Non-pigmented ciliary epithelial cell (primary cell): ENCODE data around the gene AOPEP.
A peak's percentile ranks its signal among the peaks of the same experiment; 100 is the strongest.

Source experiments
- DNase-seq: peaks from one replicate; pipeline ENCODE4 v3.0.0-alpha.2; 2010; ENCODE audit warnings: low read depth

The AOPEP gene, protein sequence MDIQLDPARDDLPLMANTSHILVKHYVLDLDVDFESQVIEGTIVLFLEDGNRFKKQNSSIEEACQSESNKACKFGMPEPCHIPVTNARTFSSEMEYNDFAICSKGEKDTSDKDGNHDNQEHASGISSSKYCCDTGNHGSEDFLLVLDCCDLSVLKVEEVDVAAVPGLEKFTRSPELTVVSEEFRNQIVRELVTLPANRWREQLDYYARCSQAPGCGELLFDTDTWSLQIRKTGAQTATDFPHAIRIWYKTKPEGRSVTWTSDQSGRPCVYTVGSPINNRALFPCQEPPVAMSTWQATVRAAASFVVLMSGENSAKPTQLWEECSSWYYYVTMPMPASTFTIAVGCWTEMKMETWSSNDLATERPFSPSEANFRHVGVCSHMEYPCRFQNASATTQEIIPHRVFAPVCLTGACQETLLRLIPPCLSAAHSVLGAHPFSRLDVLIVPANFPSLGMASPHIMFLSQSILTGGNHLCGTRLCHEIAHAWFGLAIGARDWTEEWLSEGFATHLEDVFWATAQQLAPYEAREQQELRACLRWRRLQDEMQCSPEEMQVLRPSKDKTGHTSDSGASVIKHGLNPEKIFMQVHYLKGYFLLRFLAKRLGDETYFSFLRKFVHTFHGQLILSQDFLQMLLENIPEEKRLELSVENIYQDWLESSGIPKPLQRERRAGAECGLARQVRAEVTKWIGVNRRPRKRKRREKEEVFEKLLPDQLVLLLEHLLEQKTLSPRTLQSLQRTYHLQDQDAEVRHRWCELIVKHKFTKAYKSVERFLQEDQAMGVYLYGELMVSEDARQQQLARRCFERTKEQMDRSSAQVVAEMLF

DNA sequence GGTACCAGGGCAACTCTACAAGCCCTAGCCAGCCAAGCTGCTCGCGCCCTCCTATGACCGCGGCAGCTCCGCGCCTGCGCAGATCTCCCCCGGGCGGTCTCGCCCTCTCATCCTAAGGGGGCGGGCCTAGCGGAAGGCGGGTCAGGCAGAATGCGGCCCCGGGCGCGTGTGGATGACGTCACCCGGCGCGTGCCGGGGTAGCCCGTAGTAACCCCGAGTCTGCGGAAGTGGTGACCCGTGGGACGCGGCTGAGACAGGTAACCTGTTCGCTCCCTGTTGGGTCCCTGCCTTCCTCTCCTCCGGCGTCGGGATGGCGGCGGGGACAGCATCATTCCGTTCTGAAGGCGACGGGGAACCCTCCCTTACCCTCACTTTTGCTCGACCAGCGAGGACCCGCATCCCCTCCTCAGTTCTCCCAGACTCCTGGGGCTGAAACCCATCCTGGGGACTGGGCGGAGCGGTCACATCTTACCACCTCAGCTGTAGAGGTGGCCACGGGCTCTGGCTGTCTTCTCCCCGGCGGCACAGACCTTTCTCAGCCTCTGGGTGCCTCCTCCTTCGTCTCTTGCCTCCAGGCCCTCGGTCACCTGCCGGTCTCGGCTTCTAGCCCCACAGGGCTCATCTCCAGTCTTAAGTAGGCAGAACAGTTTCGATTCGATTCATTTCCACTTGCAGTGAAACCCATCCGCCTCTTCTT lies at the start of gene AOPEP:
Gene AOPEP (plus strand): TSS at position 205 of the 697 bp plus-strand sequence. CDS start 33,085 bp downstream, outside the sequence.
- DNase-seq = peak; percentile 65

DNA sequence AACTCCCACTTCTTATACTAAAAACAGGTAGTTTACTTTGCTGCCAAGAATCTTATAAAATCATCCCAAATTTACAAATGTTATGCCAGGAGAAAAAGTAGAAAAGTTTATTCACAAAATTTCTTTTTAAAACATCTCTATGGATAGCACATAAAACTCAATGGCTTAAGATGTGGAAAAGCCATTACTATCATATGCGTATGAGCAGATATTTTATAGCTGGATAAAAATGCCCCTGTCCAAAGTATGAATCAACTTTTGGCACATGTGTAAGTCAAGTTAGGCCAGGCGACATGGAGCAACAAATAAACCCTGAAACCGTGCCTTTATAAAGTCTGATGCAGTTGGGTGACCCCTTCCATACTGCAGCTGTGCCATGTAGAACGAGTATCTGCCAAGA lies 48.6 kb upstream of the AOPEP start:
- DNase-seq = no peak

DNA sequence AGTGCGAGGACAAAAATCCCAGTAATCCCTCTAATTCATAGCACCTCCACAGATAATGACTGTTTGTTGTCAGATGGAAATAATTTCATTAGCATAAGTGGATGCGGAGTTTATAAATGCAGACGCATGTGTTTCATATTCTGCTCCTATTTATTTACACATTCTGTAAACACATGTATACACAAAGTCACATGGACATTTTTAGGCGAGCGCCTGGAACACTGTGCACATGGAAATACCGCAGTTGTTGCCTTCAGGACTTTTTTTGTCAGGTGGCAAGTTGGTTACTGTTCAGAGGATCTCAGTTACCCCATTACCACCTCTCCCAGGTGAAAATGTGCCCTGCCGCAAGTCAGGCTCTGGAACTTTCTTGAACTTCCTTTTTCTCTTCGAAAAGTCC lies 46.9 kb upstream of the AOPEP start:
- DNase-seq = no peak

DNA sequence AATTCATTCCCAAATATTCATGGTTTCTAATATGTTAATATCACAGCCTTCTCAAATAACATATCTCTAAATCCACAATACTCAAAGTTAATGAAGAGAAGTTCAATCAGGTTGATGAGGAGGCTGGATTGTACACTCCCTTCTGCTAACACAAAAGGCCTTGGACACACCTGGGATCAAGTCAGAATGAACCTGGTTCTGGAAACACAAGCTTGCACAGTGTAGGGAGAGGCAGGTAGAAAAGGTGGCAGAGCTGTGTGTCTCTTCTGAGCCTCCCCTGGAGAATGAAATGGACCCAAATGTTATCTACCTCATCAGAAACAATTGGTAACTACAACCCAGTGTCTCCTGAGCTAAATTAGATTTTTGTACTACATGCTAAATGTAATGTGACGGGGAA lies 46.5 kb upstream of the AOPEP start:
- no peak for DNase-seq

DNA sequence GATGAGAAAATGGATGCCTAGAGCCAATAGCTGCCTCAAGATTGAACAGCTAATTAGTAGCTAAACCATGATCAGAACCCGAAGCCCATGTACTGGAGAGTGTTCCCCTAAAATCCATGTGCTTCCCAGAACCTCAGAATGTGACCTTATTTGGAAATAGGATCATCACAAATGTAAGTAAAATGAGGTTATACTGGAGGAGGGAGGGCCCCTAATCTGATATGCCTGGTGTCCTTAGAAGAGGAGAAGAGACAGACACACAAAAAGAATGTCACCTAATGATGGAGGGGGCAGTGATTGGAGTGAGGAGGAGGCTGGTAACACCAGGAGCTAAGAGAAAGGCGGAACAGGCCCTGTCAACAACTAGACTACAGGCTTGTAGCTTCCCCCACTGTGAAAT lies 45.9 kb upstream of the AOPEP start:
- DNase-seq = no peak

DNA sequence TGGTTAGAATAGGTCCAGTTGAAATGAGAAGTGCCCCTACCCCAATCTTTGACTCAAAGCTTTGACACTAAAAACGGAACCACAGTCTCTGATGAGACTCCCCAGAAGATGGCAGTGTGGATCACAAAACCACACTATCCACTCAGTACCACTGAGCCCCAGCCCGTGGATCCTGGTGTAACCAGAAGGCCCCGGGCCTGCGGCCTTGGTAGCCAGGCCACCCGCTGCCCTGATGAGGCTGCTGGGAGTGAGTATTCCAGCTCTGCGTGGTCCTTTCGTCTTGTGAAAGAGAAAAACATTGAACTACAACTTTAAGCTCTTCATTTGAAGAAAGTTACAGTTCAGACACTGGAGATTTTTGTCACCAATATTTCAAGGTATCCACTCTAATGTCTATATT lies 45.0 kb upstream of the AOPEP start:
- DNase-seq = peak; percentile 44

DNA sequence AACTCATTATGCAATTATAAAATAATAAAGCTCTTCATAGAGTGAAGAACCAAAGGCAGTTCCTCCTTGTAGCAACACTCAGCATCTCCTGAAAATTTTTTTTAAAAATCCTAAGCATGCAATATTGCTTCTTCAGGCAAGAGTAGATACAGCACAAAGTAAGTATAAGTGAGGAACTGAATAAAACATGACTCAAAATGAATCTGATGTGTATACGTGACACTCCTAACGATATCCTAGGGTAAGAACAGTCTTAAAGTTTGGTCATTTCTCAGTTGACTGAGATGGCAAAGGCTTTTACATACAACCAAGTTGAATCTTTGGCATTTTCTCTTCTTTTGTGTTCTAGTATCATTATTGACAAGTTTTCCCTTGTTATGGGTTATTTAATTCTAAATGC lies 41.1 kb upstream of the AOPEP start:
- no peak for DNase-seq

DNA sequence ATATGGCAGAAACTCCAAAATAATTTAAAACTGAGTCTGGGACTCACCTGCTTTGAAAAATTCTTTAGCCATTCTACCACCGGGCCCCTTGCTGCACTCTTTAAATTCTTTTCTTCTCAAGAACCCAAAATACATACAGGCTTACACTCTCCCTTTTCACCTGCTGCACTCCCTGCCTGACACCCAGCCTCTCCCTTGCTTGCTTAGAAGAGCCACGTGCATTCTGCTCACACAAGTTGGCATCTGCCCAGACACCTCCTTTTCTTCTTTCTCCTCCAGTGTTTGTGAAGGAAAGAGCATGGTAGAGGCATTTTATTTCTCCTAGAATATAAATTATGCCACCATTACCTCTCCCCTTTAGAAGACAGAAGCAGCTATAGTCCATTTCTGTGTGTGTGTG lies 39.0 kb upstream of the AOPEP start:
- DNase-seq = no peak

DNA sequence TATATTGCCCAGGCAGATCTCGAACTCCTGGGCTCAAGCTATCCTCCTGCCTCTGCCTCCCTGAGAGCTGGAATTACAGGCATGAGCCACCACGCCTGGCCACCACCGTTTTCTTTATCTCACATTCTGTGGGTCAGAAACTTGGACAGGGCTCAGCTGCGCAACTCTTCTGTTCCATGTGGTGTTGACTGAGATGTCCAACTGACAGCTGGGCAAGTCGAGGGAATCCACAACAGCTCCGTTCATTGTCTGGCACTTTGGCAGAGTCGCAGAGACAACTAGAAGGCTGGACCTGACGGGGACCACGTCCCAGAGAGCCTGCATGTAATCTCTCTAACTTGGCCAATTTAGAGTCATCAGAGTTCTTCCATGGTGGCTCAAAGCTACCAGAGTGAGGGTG lies 36.2 kb upstream of the AOPEP start:
- no peak for DNase-seq

DNA sequence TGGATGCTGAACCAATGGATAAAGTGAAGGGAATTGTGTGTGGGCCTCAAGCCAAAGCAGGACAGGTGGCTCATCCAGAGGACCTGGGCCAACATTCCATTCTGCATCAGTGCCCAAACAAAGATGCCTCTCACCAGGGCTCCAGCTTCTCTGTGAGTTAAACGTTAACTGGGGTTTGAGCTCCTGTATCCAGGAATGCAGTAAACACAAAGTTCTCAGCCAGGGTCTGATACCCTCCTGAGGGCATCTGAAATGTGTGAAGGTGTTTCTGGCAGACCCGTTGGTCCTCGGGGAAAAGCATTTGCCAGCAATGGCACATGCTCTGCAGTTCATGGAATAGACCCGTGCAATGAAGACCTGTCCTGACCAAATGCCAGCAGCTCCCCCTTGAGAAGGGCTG lies 33.9 kb upstream of the AOPEP start:
- no peak for DNase-seq

DNA sequence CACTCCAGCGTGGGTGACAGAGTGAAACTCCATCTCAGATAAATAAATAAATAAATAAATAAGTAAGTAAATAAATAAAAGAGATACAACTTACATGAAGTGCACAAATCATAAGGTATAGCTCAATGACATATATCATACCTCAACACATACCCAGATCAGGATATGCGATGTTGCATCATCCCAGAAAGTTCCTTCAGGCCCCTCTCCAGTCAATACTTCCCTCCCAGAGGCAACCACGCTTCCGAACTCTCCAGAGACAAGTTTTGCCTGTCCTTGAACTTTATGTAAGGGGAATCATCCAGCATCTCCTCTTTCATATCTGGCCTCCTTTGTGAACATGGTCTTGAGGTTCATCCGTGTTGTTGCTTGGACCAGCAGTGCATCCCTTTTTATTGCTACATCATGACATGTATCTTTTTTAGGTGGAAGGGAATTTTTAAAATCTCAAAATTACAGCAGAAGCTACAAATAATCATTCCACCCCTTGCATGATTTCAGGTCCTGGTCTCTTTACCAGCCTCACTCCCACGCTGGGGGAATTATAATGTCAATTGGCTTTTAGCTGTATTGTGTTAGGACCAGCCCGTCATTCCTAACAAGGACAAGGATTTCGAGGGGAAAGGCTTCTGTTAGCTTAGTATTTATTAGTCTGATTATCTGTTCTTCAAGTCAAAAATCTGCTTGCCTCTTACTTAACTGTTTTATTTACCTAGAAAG lies 32.9 kb upstream of the AOPEP start:
- no peak for DNase-seq

DNA sequence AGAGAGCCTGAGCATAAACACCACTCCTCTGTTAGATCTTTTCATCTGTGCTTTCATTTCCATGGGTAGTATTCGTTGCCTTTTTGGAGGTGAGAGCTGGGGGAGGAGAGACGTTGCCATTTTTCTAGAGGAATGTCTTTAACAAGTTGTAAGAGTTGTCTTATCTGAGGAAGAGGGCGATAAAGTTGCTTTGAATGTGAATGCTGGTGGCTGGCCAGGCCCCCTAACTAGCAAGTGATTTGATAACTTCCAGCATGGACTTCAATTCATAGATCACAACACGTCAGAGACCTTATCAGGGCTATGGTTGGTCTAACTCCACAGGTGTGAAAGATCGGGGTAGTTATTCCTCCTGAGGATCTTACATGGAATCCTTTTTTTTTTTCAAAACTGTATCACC lies 30.0 kb upstream of the AOPEP start:
- DNase-seq = no peak

DNA sequence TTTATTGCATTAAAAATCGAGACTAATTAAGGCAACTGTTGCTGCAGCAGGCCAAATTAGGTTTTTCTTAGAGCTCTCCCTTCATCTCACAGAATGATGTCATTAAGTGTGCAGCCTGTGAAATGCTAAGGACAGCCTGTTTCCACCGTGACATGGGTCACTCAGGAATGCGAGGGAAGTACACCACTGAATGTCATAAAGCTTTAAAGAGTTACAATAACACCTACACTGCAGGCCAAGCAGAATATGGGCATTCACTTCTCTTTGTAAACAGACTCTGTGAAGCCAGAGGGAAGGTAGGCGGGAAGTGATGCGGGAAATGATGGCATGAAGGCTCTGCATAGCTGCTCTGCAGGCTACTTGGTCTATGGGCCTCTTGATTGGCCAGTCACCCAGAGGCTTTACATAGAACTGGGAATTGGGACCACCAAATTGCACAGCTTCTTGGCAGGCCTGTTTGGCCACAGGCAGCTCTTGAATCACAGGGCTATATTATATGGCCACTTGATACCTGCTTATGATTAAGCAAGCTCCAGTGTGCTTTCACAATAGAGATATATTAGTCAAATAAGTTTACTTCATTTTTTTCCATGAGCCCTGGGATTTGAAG lies 28.4 kb upstream of the AOPEP start:
- DNase-seq = no peak

DNA sequence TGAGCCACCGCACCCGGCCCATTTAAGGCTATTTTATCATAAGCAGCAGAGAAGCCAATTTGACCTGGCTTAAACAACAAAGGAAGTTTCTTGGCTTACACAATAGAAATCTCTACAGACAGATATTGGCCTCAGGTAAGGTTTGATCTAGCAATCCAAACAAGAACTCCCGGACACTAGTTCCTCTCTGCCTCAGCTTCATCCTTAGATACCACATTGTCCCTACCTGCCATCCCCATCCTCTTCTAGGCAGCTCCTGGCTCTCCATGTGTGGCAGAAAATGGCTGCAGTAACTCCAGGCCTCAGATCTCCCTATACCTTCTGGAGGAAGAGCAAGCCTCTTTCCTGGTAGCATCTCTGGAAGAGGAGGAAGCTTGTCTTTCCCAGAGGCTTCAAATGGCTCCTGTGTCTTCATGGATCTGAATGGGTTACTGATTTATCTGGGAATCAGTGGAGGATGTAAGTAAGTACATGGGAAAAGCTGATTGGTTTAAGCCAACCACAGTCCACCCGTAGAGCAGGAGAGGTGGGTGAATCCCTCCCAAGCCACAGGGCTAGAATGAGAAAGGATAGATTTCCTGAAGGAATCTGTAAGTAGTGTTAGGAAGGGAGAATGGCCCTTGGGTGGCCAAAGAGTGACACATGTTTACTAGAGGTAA lies 26.7 kb upstream of the AOPEP start:
- DNase-seq = no peak

DNA sequence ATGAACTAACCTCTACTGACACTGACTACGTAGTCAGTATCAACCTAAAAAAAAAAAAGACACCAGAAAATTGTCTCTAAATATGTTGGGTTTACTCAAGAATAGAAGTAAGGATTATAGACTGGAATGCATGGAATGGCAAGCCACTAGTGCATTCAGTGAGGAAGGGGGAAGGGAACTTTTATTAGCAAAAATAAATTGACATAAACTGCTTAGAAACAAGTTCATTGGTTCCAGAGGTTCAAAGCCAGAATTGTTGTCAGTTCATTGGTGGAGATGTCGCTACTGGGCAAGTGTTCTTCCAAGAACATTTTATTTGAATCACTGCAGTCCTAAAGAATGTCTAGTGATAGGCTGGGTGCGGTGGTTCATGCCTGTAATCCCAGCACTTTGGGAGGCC lies 26.1 kb upstream of the AOPEP start:
- DNase-seq = no peak

DNA sequence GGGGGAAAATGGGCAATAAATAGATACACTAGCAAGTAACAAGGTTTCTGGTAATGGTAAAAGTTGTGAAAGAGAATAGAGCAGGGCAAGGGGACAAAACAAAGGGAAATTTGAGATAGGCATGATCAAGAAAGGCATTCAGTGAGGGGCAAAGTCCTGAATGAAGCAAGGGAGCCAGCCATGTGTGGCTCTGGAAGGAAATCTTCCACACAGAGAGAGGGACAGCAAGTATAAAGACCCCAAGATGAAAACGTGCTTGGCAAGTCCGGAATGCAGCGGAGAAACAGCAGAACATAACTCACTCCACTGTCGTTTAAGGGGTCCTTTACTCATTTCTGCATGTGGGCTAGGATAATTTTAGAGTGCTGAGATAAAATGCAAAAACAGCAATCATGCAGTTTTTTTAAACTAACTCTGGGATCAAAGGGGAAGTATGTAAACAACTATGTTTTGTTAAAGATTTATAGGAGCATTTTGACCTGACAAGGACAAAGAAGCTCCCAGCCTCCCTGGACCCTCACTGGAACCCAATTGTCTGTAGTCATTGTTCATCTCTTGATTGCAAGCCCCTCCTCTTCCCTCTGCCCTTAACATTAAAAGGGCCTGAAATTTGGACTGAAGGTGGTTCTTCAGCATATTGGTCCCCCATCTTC lies 22.9 kb upstream of the AOPEP start:
- no peak for DNase-seq

DNA sequence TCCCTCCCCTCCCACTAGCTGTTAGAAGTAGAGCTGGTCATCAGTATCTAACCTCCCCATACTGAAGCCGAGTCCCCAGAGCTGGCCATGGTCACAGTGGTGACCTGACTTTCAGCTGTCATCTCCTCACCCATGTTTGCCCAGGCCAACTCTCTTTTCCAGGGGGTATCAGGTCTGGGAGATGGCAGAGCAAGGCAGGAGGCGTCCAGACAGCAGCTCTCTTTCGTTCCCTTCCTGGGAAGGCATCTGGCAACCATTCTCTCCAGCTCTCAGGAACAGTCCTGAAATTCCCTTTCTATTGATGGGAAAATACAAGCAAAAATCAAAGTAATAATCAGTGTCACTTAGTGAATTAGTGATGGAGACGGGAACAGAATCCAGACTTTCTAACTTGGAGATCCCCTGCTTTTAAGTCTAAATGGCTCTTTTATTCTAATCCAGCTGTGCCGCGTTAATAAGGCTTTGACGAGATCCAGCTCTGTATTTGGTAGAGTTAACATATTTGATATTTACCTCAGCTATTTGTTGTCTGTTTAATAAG lies 21.3 kb upstream of the AOPEP start:
- no peak for DNase-seq

DNA sequence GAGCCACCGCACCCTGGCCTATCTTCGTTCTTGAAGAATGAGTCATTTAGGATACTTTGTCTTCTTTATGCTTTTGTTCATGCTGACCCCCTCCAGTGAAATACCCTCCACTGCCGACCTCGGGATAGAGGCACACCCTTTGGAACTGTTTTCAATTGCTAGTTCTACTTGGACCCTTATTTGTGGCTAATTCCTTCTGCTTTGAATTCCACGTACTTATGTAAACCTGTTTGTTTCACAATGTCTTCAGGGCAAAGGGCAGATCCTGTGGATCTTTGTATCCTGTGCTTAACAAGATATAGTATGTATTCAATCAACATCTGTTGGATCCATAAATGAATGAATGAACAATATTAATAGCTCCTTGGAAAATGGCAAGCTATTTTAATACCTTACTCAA lies 19.6 kb upstream of the AOPEP start:
- no peak for DNase-seq

DNA sequence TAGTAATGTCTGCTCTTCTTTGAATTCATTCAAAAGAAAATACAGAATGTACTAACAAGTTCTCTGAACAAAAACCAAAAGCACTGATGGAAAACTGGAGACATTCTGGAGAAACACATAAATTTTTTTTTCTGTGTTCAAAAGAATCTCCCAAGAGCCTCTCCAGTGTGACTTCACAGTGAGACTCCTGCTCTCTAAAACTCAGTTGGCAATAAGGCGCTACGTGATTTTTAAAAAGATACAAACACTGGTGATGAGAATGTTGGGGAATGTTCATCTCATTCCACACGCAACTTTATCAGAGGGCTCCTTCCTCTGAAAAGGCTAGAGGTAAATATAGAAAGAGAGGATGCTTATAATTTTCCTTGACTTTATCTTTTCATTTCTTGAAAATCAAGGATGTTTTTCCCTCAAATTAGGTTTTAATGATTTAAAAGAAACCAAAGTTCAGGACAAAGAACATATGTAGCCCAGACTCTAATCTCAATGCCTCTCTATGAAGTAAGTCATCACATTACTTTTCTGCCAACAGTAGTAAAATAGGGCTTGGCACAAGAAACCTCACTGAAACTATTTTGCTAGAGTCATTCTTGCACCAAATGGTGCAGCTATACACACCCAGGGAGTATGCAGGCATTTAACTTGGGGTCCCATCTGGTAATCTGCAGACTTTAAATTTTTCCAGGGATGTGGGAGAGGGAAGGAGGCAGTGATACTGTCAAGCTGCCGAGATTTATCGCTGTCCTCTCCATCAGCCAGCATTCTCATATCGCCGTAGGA lies 12.9 kb upstream of the AOPEP start:
- DNase-seq = no peak

DNA sequence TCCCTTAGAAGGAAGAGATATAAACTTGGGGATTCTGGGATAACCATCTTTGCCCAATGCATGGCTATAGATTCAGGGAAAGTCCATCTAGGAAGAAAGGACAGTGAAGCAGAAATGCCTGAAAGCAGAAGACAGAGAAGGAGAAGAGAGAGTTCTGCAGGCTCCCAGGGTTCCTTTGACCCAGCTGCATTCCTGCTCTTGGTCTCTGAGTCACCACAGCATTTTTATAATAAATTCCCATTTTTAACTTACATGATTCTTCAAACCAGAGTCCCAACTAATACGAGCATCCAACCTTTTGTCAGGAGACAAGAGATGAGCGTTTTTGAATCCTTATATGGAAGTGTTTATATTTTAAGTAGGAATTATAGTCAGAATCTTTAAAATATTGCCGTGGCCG lies 12.0 kb upstream of the AOPEP start:
- no peak for DNase-seq
